Smooth muscle cell of bladder (primary cell): ENCODE measurements around the gene OR2T11. TPM values are rescaled to one million over a fixed set of nuclear protein-coding genes. Genes with fewer than 3 reads are reported as not detected.

Experiments
- total RNA-seq: library from RNA; depleted of rRNA; stranded (reverse); fragments of >200 nt; gene quantifications from 2 replicates; pipeline ENCODE4 v1.2.3, GENCODE V29; 2014

Gene OR2T11, protein sequence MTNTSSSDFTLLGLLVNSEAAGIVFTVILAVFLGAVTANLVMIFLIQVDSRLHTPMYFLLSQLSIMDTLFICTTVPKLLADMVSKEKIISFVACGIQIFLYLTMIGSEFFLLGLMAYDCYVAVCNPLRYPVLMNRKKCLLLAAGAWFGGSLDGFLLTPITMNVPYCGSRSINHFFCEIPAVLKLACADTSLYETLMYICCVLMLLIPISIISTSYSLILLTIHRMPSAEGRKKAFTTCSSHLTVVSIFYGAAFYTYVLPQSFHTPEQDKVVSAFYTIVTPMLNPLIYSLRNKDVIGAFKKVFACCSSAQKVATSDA
- total RNA-seq: not detected in 2 replicates

DNA sequence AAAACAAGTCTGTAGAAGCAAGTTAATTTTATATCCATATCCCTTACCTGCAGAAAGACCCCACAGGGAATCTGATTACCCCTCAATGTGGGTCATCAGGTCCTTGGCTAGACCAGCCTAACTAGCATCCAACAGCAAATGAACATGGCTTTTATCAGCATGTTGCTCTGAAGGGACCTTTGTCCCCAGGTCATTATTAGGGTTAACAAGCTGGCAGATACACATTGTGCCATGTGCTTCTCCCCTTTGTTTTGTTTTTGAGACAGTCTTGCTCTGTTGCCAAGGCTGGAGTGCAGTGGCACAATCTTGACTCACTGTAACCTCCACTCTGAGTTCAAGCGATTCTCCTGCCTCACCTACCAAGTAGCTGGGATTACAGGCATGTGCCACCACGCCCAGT, at the start of gene OR2T11:
OR2T11 (minus strand) TSS at position 101 of the 400 bp plus-strand sequence. CDS start 7,963 bp downstream, outside the sequence.

DNA sequence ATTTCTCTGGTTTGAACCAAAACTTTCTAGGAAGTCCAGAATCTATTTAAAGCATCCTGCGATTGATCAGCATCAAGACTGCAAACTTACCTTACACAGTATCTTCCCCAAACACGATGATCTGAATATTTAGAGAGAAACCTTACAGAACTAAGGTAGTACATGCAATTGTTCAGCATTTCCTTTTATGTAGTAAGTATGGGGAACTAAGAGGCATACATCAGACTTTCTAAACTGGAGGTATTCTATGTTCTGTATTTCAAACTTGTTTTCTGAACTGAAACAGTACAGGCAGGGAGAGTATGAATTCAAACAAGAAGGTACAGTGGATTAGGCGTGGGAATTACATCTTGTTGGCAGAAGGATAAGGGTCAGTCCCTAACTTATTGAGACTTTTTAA, 20.5 kb upstream of the OR2T11 start, which contains the start of gene OR2T27:
OR2T27 (minus strand) TSS at position 175 of the 400 bp plus-strand sequence. CDS start 4,644 bp downstream, outside the sequence.

DNA sequence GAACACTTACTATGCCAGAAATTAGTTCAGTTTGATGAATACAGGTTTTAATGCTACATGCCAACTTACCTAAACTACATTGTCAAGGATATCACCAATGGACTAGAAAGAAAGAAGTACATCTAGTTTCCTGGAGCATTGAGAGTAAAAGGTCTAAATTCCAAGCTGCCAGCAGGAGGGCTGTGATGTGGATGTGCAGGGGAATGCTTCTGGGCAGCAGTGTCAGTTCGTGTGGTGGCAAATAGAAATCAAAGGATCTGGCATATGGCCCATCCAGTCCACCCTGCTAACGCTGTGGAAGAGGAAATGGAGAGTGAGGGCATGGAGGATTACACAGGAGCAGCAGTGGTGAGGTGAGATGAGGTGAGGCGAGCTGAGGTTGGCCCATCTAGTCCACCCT, 10.3 kb upstream of the OR2T11 start, which contains the start of gene OR2T35:
OR2T35 (minus strand) TSS at position 101 of the 400 bp plus-strand sequence. CDS start 6,020 bp downstream, outside the sequence.

GRCh38 chr1:248597589-248597988, 37.3 kb downstream of the OR2T11 start, which contains the start of gene OR2T10:
OR2T10 (minus strand) TSS chr1:248597700; CDS start chr1:248593768, 3,932 bp downstream.

GRCh38 chr1:248574657-248575056, 60.2 kb downstream of the OR2T11 start, which contains the start of gene OR2T34:
OR2T34 (minus strand) TSS chr1:248574757; CDS start chr1:248574757, 0 bp downstream.

Other genes with a start within 250 kb of the OR2T11 start
- gene OR2T1, start 232.0 kb downstream of the OR2T11 start, total RNA-seq: not detected in 2 replicates
- not detected in 2 replicates for gene OR2T2, start 189.5 kb downstream of the OR2T11 start, total RNA-seq
- gene OR2T3, start 161.7 kb downstream of the OR2T11 start, total RNA-seq: not detected in 2 replicates
- gene OR2T5, start 146.5 kb downstream of the OR2T11 start, total RNA-seq: not detected in 2 replicates
- gene OR2G6, start 127.0 kb downstream of the OR2T11 start, total RNA-seq: not detected in 2 replicates
- gene OR2T29, start 72.3 kb downstream of the OR2T11 start, total RNA-seq: not detected in 2 replicates
- gene OR2T34, start 60.3 kb downstream of the OR2T11 start, total RNA-seq: not detected in 2 replicates
- not detected in 2 replicates for gene OR2T10, start 37.4 kb downstream of the OR2T11 start, total RNA-seq
- gene OR2T35, start 10.2 kb upstream of the OR2T11 start, total RNA-seq: not detected in 2 replicates
- not detected in 2 replicates for gene OR2T27, start 20.4 kb upstream of the OR2T11 start, total RNA-seq
- gene OR14I1, start 67.7 kb upstream of the OR2T11 start, total RNA-seq: not detected in 2 replicates
- gene LYPD8, start 120.7 kb upstream of the OR2T11 start, total RNA-seq: 0.14 TPM in 1 of 2 replicates, not detected in the other
- 15.2 and 22.4 TPM in 2 replicates for gene SH3BP5L, start 190.8 kb upstream of the OR2T11 start, total RNA-seq
- gene ZNF672, start 203.1 kb upstream of the OR2T11 start, total RNA-seq: 12.1 and 16.6 TPM in 2 replicates
- gene ZNF692, start 224.0 kb upstream of the OR2T11 start, total RNA-seq: 7.3 and 15.0 TPM in 2 replicates